Aorta (tissue), 5 donors: ENCODE results near the gene FECH. TPM values are rescaled to one million over a fixed set of nuclear protein-coding genes. Genes with fewer than 3 reads are reported as not detected.

Source experiments
- ATAC-seq: fragments of 200-7000 bp; cut with Tn5 transposase; one replicate; pipeline ENCODE4 v1.9.1; 2022; ENCODE audit warnings: moderate library complexity; ENCODE audit not compliant: low FRiP score
- DNase-seq, 2 donors: peaks; one replicate each; pipeline ENCODE4 v3.0.0-alpha.2; 2020
- H3K27ac ChIP-seq, 2 donors: one replicate each; pipeline ENCODE4 v1.5.1; 2013; ENCODE audit warnings: low read length in 2 of 2, mild to moderate bottlenecking in 2 of 2, moderate library complexity in 2 of 2, control low read depth in 1 of 2, inconsistent platforms in 1 of 2, low read depth in 1 of 2
- H3K27me3 ChIP-seq, 2 donors: one replicate each; pipeline ENCODE4 v1.6.1; 2013; ENCODE audit warnings: control low read depth in 1 of 2, low read length in 1 of 2, mild to moderate bottlenecking in 1 of 2, moderate library complexity in 1 of 2; ENCODE audit not compliant: insufficient read depth in 2 of 2, control insufficient read depth in 1 of 2
- H3K36me3 ChIP-seq, 2 donors: one replicate each; pipeline ENCODE4 v1.6.1; 2013; ENCODE audit warnings: control low read depth in 1 of 2, low read length in 1 of 2, mild to moderate bottlenecking in 1 of 2; ENCODE audit not compliant: insufficient read depth in 2 of 2, control insufficient read depth in 1 of 2
- H3K4me1 ChIP-seq, 2 donors: one replicate each; pipeline ENCODE4 v1.6.1; 2013; ENCODE audit warnings: low read length in 2 of 2, control low read depth in 1 of 2, mild to moderate bottlenecking in 1 of 2, moderate library complexity in 1 of 2; ENCODE audit not compliant: insufficient read depth in 2 of 2, control insufficient read depth in 1 of 2
- H3K4me3 ChIP-seq, 2 donors: one replicate each; pipeline ENCODE4 v1.5.1; 2013; ENCODE audit warnings: low read length in 2 of 2, control low read depth in 1 of 2, mild to moderate bottlenecking in 1 of 2
- H3K9me3 ChIP-seq: one replicate; pipeline ENCODE4 v1.6.1; 2013; ENCODE audit warnings: mild to moderate bottlenecking, low read length; ENCODE audit not compliant: control insufficient read depth
- WGBS, 2 donors: extraction: QIAGEN DNeasy Blood & Tissue Kit; methylation state at CpG; one replicate each; pipeline ENCODE4 v1.1.7; 2013; 5-methylcytosine and 5-hydroxymethylcytosine counted together
- intact Hi-C, 2 donors: fragments of 100-400 bp; cut with DNase I; formaldehyde crosslinking; loops; one replicate each; pipeline versions ENCODE4 v1.14.2 to v1.15.0; 2022
- polyA plus RNA-seq, 2 donors: library from polyadenylated mRNA; stranded (reverse); fragments of 200-250 nt; gene quantifications; one replicate each; pipeline ENCODE4 v1.2.3, GENCODE V29; 2013
- total RNA-seq, 2 donors: library from RNA; stranded (reverse); fragmentation: NEBNext Ultra II Directional; extraction: Animal tissue kit (Norgen Biotek cat#: 25700); gene quantifications; one replicate each; pipeline ENCODE4 v1.2.1, GENCODE V29; 2021
- donor health status: healthy with polysubstance abuse.
- donor health status: Bipolar disorder and iron deficiency.
- donor health status: DM: no; HTN: no; CAD: no.
- donor health status: DM: no; HTN: no; CAD: no.
- donor health status: DM: yes; HTN: yes; CAD: no.

FECH gene
- total and polyA plus RNA-seq, 4 donors = 11.7 to 21.9 (median 13.6) TPM

- intact Hi-C loops = no loop called here
- whole genome bisulfite sequencing, 2 donors = 3 to 6% methylated on average over 1 of the region's 1 CpG
- no peak overlapping the region for H3K27ac ChIP-seq
- H3K27me3 ChIP-seq = no peaks in the 10 kb centered on the region
- no peaks in the 10 kb centered on the region for H3K36me3 ChIP-seq
- H3K9me3 ChIP-seq = peaks cover 1% of the 10 kb centered on the region
- H3K4me3 ChIP-seq = no peak overlapping the region
- ATAC-seq (no peak), DNase-seq (no peak)
- no peaks in the 10 kb centered on the region for H3K4me1 ChIP-seq
Measured at GRCh38 chr18:57505231-57505630, 81.3 kb downstream of the FECH start.

- DNase-seq (no peak), ATAC-seq (no peak)
- H3K27ac ChIP-seq = no peak overlapping the region
- no peaks in the 10 kb centered on the region for H3K36me3 ChIP-seq
- peaks cover 1% of the 10 kb centered on the region for H3K9me3 ChIP-seq
- WGBS, 2 donors = 68 to 72% methylated on average over 9 of the region's 9 CpGs
- no peak overlapping the region for H3K4me3 ChIP-seq
- no peaks in the 10 kb centered on the region for H3K27me3 ChIP-seq
- intact Hi-C loops = no loop called here
- H3K4me1 ChIP-seq = peaks cover 0 to 3% of the 10 kb centered on the region in 2 donors
Measured at GRCh38 chr18:57502624-57503023, 83.9 kb downstream of the FECH start.

GRCh38 chr18:57498682-57499256 lies 87.7 kb downstream of the FECH start:
- 41 to 72% methylated on average over 5 of the region's 5 CpGs for WGBS, 2 donors
- DNase-seq = no peak
- intact Hi-C loops = no loop called here
- no peaks in the 10 kb centered on the region for H3K36me3 ChIP-seq
- no peaks in the 10 kb centered on the region for H3K27me3 ChIP-seq
- no peaks in the 10 kb centered on the region for H3K9me3 ChIP-seq
- no peak overlapping the region for H3K27ac ChIP-seq
- H3K4me3 ChIP-seq = no peak overlapping the region
- peaks cover 0 to 8% of the 10 kb centered on the region in 2 donors for H3K4me1 ChIP-seq
- ATAC-seq = no peak

Other genes starting within 250 kb of the FECH start
- not detected for gene ST8SIA3, start 234.1 kb downstream of the FECH start, total RNA-seq
- gene ST8SIA3, start 234.1 kb downstream of the FECH start, polyA plus RNA-seq = under 1 TPM in 1 of 2 donors, not detected in 1; under 0.01 TPM
- under 1 TPM; 0.32 to 0.69 TPM for gene ONECUT2, start 151.3 kb downstream of the FECH start, total RNA-seq
- gene ONECUT2, start 151.3 kb downstream of the FECH start, polyA plus RNA-seq = under 1 TPM; 0.03 to 0.50 TPM
- 10 to 100 TPM; 67.3 to 77.3 TPM for gene NARS1, start 35.1 kb upstream of the FECH start, total RNA-seq
- gene NARS1, start 35.1 kb upstream of the FECH start, polyA plus RNA-seq = 10 to 100 TPM; 61.8 to 65.0 TPM
- gene ATP8B1, start 216.6 kb upstream of the FECH start, total RNA-seq = 100 to 1,000 TPM in 1 of 2 donors, 10 to 100 TPM in 1; 76.5 to 101 TPM
- gene ATP8B1, start 216.6 kb upstream of the FECH start, polyA plus RNA-seq = 10 to 100 TPM; 11.6 to 33.1 TPM